NCI-H2196 (cell line): ENCODE results near the gene DSN1.
"Not testable (repeated sequence)": the region's sequence is repeated elsewhere in the genome, so short reads cannot be mapped to it uniquely, and the experiment has no call there.

ENCODE experiments used
- DNase-seq: peaks from one replicate; lab custom pipeline; 2025; ENCODE audit not compliant: unreplicated experiment; lab: John Stamatoyannopoulos, UW

DSN1 gene

GRCh38 chr20:36773597-36774390 is at the start of gene DSN1:
DSN1 (minus strand) TSS chr20:36773763; CDS start chr20:36771458, 2,305 bp downstream.
- DNase-seq, result peak; percentile 99

- DNase-seq, result peak; percentile 26
These were observed 49.6 kb upstream of the DSN1 start for GRCh38 chr20:36823121-36823520.

GRCh38 chr20:36821964-36822437 is 48.4 kb upstream of the DSN1 start:
- no peak for DNase-seq

GRCh38 chr20:36820928-36821327 is 47.4 kb upstream of the DSN1 start:
- DNase-seq, result no peak

- no peak for DNase-seq
These were observed 46.5 kb upstream of the DSN1 start for GRCh38 chr20:36820073-36820472.

GRCh38 chr20:36819659-36820058 is 46.1 kb upstream of the DSN1 start:
- peak; percentile 73 for DNase-seq

GRCh38 chr20:36818861-36819260 is 45.3 kb upstream of the DSN1 start:
- DNase-seq, result peak; percentile 69

GRCh38 chr20:36818185-36818584 is 44.6 kb upstream of the DSN1 start:
- DNase-seq, result no peak

- no peak for DNase-seq
These were observed 43.9 kb upstream of the DSN1 start for GRCh38 chr20:36817496-36817895.

- DNase-seq, result no peak
These were observed 42.0 kb upstream of the DSN1 start for GRCh38 chr20:36815454-36816091.

- DNase-seq, result no peak
These were observed 39.3 kb upstream of the DSN1 start for GRCh38 chr20:36812594-36813463.

GRCh38 chr20:36808317-36809257 is 35.0 kb upstream of the DSN1 start:
- DNase-seq, result peak; percentile 36

- no peak for DNase-seq
These were observed 32.5 kb upstream of the DSN1 start for GRCh38 chr20:36806049-36806448.

GRCh38 chr20:36805396-36805795 is 31.8 kb upstream of the DSN1 start:
- no peak for DNase-seq

- DNase-seq, result no peak
These were observed 30.9 kb upstream of the DSN1 start for GRCh38 chr20:36804425-36804824.

- DNase-seq, result peak; percentile 37
These were observed 29.0 kb upstream of the DSN1 start for GRCh38 chr20:36802326-36803222.

- DNase-seq, result no peak
These were observed 26.8 kb upstream of the DSN1 start for GRCh38 chr20:36800410-36800809.

GRCh38 chr20:36799313-36799712 is 25.8 kb upstream of the DSN1 start:
- DNase-seq, result not testable (repeated sequence)

- no peak for DNase-seq
These were observed 23.3 kb upstream of the DSN1 start for GRCh38 chr20:36796875-36797274.
